GM12872 (cell line): ENCODE results near the gene PRSS33.

ENCODE experiments used
- TF ChIP-seq, protein P1 (sequence below): IDR thresholded peaks from 3 replicates; pipeline ENCODE4 v1.5.1; 2011; ENCODE audit warnings: low read depth, mild to moderate bottlenecking, low read length, moderate library complexity; ENCODE audit not compliant: insufficient read depth

The PRSS33 gene

DNA sequence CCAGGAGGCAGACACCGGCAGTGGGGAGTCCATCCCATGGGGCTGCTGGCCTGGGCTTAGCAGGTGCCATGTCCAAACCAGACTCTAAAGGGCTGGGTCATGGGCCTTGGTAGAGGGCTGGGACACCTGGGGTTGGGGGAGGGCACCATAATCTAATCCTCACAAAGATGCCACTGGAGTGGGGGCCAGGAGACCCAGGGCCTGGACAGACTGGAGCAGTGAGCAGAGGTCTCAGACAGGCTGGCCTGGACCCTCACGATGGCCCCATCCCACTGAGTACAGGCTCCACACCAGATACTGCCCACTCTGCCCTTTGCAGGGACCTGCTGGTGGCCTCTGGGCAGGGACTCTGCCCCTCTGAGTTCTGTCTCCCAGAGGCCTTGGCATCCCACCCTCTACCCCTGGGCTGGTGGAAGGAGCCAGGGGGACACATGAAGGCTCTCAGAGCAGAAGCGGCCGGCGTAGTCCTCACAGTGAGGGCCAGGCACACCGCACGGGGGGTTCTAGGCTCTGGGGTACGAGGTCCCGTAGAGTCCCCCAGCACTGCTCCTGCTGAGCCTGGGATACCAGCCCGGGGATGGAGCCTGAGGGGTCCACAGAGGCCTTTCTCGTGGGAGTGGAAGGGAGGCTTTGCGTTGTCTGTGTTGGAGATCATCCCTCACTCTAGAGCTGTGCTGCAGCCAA is 44.9 kb downstream of the PRSS33 start:
- TF ChIP-seq, protein P1, sequence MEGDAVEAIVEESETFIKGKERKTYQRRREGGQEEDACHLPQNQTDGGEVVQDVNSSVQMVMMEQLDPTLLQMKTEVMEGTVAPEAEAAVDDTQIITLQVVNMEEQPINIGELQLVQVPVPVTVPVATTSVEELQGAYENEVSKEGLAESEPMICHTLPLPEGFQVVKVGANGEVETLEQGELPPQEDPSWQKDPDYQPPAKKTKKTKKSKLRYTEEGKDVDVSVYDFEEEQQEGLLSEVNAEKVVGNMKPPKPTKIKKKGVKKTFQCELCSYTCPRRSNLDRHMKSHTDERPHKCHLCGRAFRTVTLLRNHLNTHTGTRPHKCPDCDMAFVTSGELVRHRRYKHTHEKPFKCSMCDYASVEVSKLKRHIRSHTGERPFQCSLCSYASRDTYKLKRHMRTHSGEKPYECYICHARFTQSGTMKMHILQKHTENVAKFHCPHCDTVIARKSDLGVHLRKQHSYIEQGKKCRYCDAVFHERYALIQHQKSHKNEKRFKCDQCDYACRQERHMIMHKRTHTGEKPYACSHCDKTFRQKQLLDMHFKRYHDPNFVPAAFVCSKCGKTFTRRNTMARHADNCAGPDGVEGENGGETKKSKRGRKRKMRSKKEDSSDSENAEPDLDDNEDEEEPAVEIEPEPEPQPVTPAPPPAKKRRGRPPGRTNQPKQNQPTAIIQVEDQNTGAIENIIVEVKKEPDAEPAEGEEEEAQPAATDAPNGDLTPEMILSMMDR, result no peak

DNA sequence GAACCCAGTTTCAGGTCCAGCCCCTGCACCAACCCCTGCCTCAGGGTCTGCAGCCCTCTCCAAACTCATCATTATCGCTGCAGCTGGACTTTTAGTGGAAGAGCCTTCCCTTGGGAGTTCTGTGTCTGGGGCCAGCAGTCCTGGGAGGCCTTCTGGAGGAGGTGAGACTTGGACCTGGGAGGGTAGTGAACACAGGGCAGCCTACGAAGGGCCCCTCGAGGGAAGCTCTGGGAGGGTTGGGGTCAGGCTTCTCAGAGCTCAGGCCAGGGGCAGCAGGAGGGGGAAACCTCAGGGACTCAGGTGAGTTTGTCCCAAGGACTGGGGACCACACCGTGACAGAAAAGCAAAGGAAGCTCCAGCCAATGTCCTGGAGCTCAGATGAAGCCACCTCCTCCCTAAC is 46.2 kb downstream of the PRSS33 start:
- TF ChIP-seq, protein P1, result no peak

- TF ChIP-seq, protein P1, result no peak
These were observed 46.9 kb downstream of the PRSS33 start for GRCh38 chr16:2740476-2740875.

- TF ChIP-seq, protein P1, result no peak
These were observed 47.5 kb downstream of the PRSS33 start for GRCh38 chr16:2739625-2740430.

- TF ChIP-seq, protein P1, result no peak
These were observed 48.7 kb downstream of the PRSS33 start for GRCh38 chr16:2738615-2739014.

- TF ChIP-seq, protein P1, result no peak
These were observed 49.4 kb downstream of the PRSS33 start for GRCh38 chr16:2737895-2738418.

GRCh38 chr16:2737238-2737605 is 50.1 kb downstream of the PRSS33 start:
- TF ChIP-seq, protein P1, result no peak
